ENCODE measurements around the gene LRRC4C. TPM values are rescaled to one million over a fixed set of nuclear protein-coding genes. Genes with fewer than 3 reads are reported as not detected.

The LRRC4C gene
- total RNA-seq, 1 experiment from 2014 or later, result 0.13 TPM

- H3K4me1 ChIP-seq (ENCODE audit: insufficient read depth, low read length), result no peaks in the 10 kb centered on the region
- no peak overlapping the region for H3K4ac ChIP-seq (ENCODE audit: low read depth, low read length)
- no peak overlapping the region for H2BK5ac ChIP-seq (ENCODE audit: insufficient read length, low read length)
- H2BK15ac ChIP-seq (ENCODE audit: low read depth, low read length), result no peak overlapping the region
- no peaks in the 10 kb centered on the region for H3K9me3 ChIP-seq (ENCODE audit: control insufficient read depth, low read depth, low read length)
- no peak overlapping the region for H4K91ac ChIP-seq (ENCODE audit: insufficient read length, low read depth, low read length)
- no peak overlapping the region for H3K14ac ChIP-seq (ENCODE audit: insufficient read depth, low read length)
- H4K8ac ChIP-seq (replicated peaks; ENCODE audit: insufficient read length, low read depth, low read length), result no peak overlapping the region
- no peak for DNase-seq
- H3T11ph ChIP-seq (ENCODE audit: low read length), result no peak overlapping the region
- H2BK120ac ChIP-seq (ENCODE audit: low read depth, low read length, poor library complexity, severe bottlenecking), result no peak overlapping the region
- no peaks in the 10 kb centered on the region for H3K27me3 Mint-ChIP-seq (ENCODE audit: low read depth)
- H3K9me3 Mint-ChIP-seq, result no peaks in the 10 kb centered on the region
- H3K4me1 Mint-ChIP-seq, result peaks cover 0 to 3% of the 10 kb centered on the region in 2 experiments; a peak in 2 of 4 replicates
- no peak overlapping the region for H3K27ac ChIP-seq (ENCODE audit: insufficient read length, low read depth, low read length)
- WGBS (ENCODE audit: extremely low coverage, insufficient read length, low lambda C conversion rate), result no CpG with 5 or more reads among the region's 2 CpGs
- H2AK5ac ChIP-seq (ENCODE audit: insufficient read length, low read length), result no peak overlapping the region
- H3K36me3 Mint-ChIP-seq (ENCODE audit: insufficient read depth in 1 of 3, low read depth in 3 of 3), result no peaks in the 10 kb centered on the region
- H2BK12ac ChIP-seq (ENCODE audit: insufficient read length, low read depth, low read length), result no peak overlapping the region
- H3K79me2 ChIP-seq (ENCODE audit: insufficient read depth, low read length), result no peaks in the 10 kb centered on the region
- no peak overlapping the region for H3K9ac ChIP-seq (ENCODE audit: extremely low read depth, insufficient read length, low read length)
- H4K20me1 ChIP-seq (ENCODE audit: control insufficient read depth, insufficient read depth, insufficient read length), result no peaks in the 10 kb centered on the region
- no peak overlapping the region for H2BK20ac ChIP-seq (ENCODE audit: low read depth, low read length, poor library complexity, severe bottlenecking)
- H3K4me3 Mint-ChIP-seq, result no peak overlapping the region
- H2AFZ ChIP-seq (ENCODE audit: low read length), result no peak overlapping the region
- no peaks in the 10 kb centered on the region for H3K27me3 ChIP-seq (ENCODE audit: insufficient read depth, low read length)
- H4K5ac ChIP-seq (ENCODE audit: insufficient read length, low read depth, low read length), result no peak overlapping the region
- H3K79me1 ChIP-seq (ENCODE audit: insufficient read depth, low read depth, low read length, poor library complexity, severe bottlenecking), result no peaks in the 10 kb centered on the region
- no peak overlapping the region for H3K4me2 ChIP-seq (ENCODE audit: insufficient read depth, insufficient read length, low read length)
- H3K27ac Mint-ChIP-seq, result no peak overlapping the region
- no peak overlapping the region for H3K56ac ChIP-seq (ENCODE audit: insufficient read length, low read depth, low read length)
- H3K18ac ChIP-seq (ENCODE audit: insufficient read length, low read depth, low read length), result no peak overlapping the region
- H3K23me2 ChIP-seq (ENCODE audit: insufficient read length, low read depth, low read length, poor library complexity, severe bottlenecking), result no peaks in the 10 kb centered on the region
- TF ChIP-seq CTCF (conservative IDR thresholded peaks at IDR 0.05), result no peak
- no peak overlapping the region for H3K23ac ChIP-seq (ENCODE audit: insufficient read length, low read depth, low read length)
These were observed 1027.1 kb downstream of the LRRC4C start for GRCh38 chr11:40432358-40432757.

Data from H9 (cell line).